Measurements from ENCODE around the gene GCAT. TPM values are rescaled to one million over a fixed set of nuclear protein-coding genes. Genes with fewer than 3 reads are reported as not detected.

The GCAT gene
- total and polyA plus RNA-seq, 2 of the 4 experiments (the other 2 are of a cell fraction) = 20.6 to 32.3 TPM

GRCh38 chr22:37860796-37861421 is 53.2 kb downstream of the GCAT start:
- peaks cover 33 to 53% of the 10 kb centered on the region in 2 experiments for H3K79me1 ChIP-seq (ENCODE audit: low read depth in 1 of 2, low read length in 2 of 2)
- H3K4me1 ChIP-seq (ENCODE audit: control insufficient read depth, insufficient read depth, low read length) = peaks cover 5% of the 10 kb centered on the region
- H2AFZ ChIP-seq (replicated peaks; ENCODE audit: low read length, poor library complexity) = no peak overlapping the region
- in situ Hi-C loops (cut with MboI; ENCODE audit: low sequenced_read_pairs) = no loop called here
- H3K9ac ChIP-seq (ENCODE audit: low read depth, low read length) = no peak overlapping the region; the same call in 1 of the 2 replicates
- H2BK20ac ChIP-seq (ENCODE audit: low read depth, low read length) = no peak overlapping the region
- CTCF ChIA-PET = no interaction called here
- POLR2A ChIA-PET (ENCODE audit: unreplicated experiment) = no interaction called here
- no peak overlapping the region for H2BK15ac ChIP-seq (ENCODE audit: low read depth, low read length)
- H2AK9ac ChIP-seq (replicated peaks; ENCODE audit: low read depth, low read length, poor library complexity) = no peak overlapping the region
- H3K18ac ChIP-seq (ENCODE audit: low read depth, low read length) = no peak overlapping the region
- H3K36me3 ChIP-seq (ENCODE audit: control insufficient read depth, insufficient read depth, low read length) = peaks cover 58% of the 10 kb centered on the region
- H4K91ac ChIP-seq (ENCODE audit: insufficient read depth, low read depth, low read length) = no peak overlapping the region
- no peak overlapping the region for H3K23ac ChIP-seq (ENCODE audit: low read depth, low read length)
- H3K9me3 ChIP-seq (ENCODE audit: control insufficient read depth, insufficient read depth, low read length) = no peaks in the 10 kb centered on the region
- no peaks in the 10 kb centered on the region for H3K9me1 ChIP-seq (ENCODE audit: insufficient read depth, low read length)
- no peak overlapping the region for H4K8ac ChIP-seq (ENCODE audit: low read depth in 2 of 2, low read length in 2 of 2)
- no peak for TF ChIP-seq CTCF (conservative IDR thresholded peaks at IDR 0.05; ENCODE audit: low read depth, low read length)
- TF ChIP-seq RFX5 (IDR thresholded peaks at IDR 0.05; ENCODE audit: low read depth, low read length) = no peak
- TF ChIP-seq POLR2A (IDR thresholded peaks at IDR 0.05; ENCODE audit: low read depth, low read length) = no peak
- no peak for TF ChIP-seq RAD21 (IDR thresholded peaks at IDR 0.05; ENCODE audit: low read length)
- no peak for TF ChIP-seq CHD1 (IDR thresholded peaks at IDR 0.05; ENCODE audit: low read depth, low read length)
- no peak for TF ChIP-seq MAZ (IDR thresholded peaks at IDR 0.05; ENCODE audit: borderline replicate concordance, low read depth, low read length)
- no peak for TF ChIP-seq BHLHE40 (IDR thresholded peaks at IDR 0.05; ENCODE audit: low read depth, low read length)
- no peak for TF ChIP-seq MAFK (IDR thresholded peaks at IDR 0.05; ENCODE audit: low read depth, low read length)
- TF ChIP-seq, protein P1, sequence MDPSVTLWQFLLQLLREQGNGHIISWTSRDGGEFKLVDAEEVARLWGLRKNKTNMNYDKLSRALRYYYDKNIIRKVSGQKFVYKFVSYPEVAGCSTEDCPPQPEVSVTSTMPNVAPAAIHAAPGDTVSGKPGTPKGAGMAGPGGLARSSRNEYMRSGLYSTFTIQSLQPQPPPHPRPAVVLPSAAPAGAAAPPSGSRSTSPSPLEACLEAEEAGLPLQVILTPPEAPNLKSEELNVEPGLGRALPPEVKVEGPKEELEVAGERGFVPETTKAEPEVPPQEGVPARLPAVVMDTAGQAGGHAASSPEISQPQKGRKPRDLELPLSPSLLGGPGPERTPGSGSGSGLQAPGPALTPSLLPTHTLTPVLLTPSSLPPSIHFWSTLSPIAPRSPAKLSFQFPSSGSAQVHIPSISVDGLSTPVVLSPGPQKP (IDR thresholded peaks at IDR 0.05; ENCODE audit: borderline replicate concordance, low read depth, low read length) = no peak
- no peak for TF ChIP-seq RCOR1 (IDR thresholded peaks at IDR 0.05; ENCODE audit: insufficient replicate concordance, low read length)
- no peak for TF ChIP-seq SMC3 (IDR thresholded peaks at IDR 0.05; ENCODE audit: low read depth, low read length)
- no peak overlapping the region for H3K4me2 ChIP-seq (ENCODE audit: low read depth, low read length)
- H4K5ac ChIP-seq (ENCODE audit: low read depth, low read length) = no peak overlapping the region
- H3K56ac ChIP-seq (ENCODE audit: extremely low read depth, insufficient read depth, low read length) = no peak overlapping the region
- no peak overlapping the region for H3K27ac ChIP-seq (ENCODE audit: insufficient read depth, low read length)
- H2BK5ac ChIP-seq (ENCODE audit: low read depth, low read length, poor library complexity, severe bottlenecking) = no peak overlapping the region
- H2AK5ac ChIP-seq (ENCODE audit: low read depth, low read length) = no peak overlapping the region
- WGBS, 2 experiments (ENCODE audit: extremely low coverage in 2 of 2, insufficient read length in 1 of 2) = 80% methylated on average over 2 of the region's 7 CpGs; no CpG with 5 or more reads in 1 of the 2 experiments
- H2BK120ac ChIP-seq (ENCODE audit: low read depth, low read length) = no peak overlapping the region
- H3K4ac ChIP-seq (ENCODE audit: low read depth, low read length) = no peak overlapping the region
- ATAC-seq (ENCODE audit: low read depth) (no peak), DNase-seq (peak; percentile 7)
- no peak overlapping the region for H3K4me3 ChIP-seq (ENCODE audit: insufficient read depth, low read depth, low read length)
- dilution Hi-C loops (cut with HindIII; ENCODE audit: low sequenced_read_pairs, unreplicated experiment) = no loop called here
- no peak overlapping the region for H3K14ac ChIP-seq (replicated peaks; ENCODE audit: low read depth, low read length)
- peaks cover 9% of the 10 kb centered on the region for H4K20me1 ChIP-seq (ENCODE audit: insufficient read depth, low read length)
- no peaks in the 10 kb centered on the region for H3K27me3 ChIP-seq (ENCODE audit: control insufficient read depth, insufficient read depth, low read length)
- intact Hi-C loops (cut with micrococcal nuclease) = loop anchor here (5.0 kb wide), 1 partner anchor 324 kb away; no protein-coding TSS in a partner anchor
- no TSS peak for BruUV-seq (replicated peaks)

Measured in IMR-90 (cell line).